Lung (tissue), 12 donors: ENCODE results near the gene PLCL1. TPM values are rescaled to one million over a fixed set of nuclear protein-coding genes. Genes with fewer than 3 reads are reported as not detected.

ENCODE experiments used
- ATAC-seq: fragments of 200-7000 bp; cut with Tn5 transposase; one replicate; pipeline ENCODE4 v1.9.1; 2020; ENCODE audit warnings: moderate number of reproducible peaks; ENCODE audit not compliant: insufficient read depth, low FRiP score
- DNase-seq, 3 donors: peaks; one replicate each; pipeline ENCODE4 v3.0.0-alpha.2; 2013 to 2017
- H3K27ac ChIP-seq, 2 donors: one replicate each; pipeline ENCODE4 v1.5.1; 2013; ENCODE audit warnings: mild to moderate bottlenecking in 2 of 2, moderate library complexity in 2 of 2, control low read depth in 1 of 2, inconsistent platforms in 1 of 2, low read depth in 1 of 2, low read length in 1 of 2
- H3K27me3 ChIP-seq, 3 donors: one replicate each; pipeline ENCODE4 v1.5.1; 2013; ENCODE audit warnings: low read length in 2 of 3; ENCODE audit not compliant: control insufficient read depth in 3 of 3, insufficient read depth in 3 of 3
- H3K36me3 ChIP-seq, 4 donors: one replicate each; pipeline ENCODE4 v1.5.1; 2013; ENCODE audit warnings: low read length in 4 of 4, mild to moderate bottlenecking in 1 of 4, moderate library complexity in 1 of 4; ENCODE audit not compliant: control insufficient read depth in 4 of 4, insufficient read depth in 4 of 4
- H3K4me1 ChIP-seq, 5 donors: one replicate each; pipeline ENCODE4 v1.5.1; 2013; ENCODE audit warnings: low read length in 5 of 5, mild to moderate bottlenecking in 2 of 5, moderate library complexity in 1 of 5; ENCODE audit not compliant: control insufficient read depth in 5 of 5, insufficient read depth in 5 of 5
- H3K4me3 ChIP-seq: one replicate; pipeline ENCODE4 v1.5.1; 2013; ENCODE audit warnings: mild to moderate bottlenecking, control low read depth, moderate library complexity
- H3K9ac ChIP-seq, 2 donors: one replicate each; pipeline ENCODE4 v1.5.1; 2013; ENCODE audit warnings: low read length in 2 of 2, control low read depth in 1 of 2; ENCODE audit not compliant: insufficient read depth in 1 of 2
- H3K9me3 ChIP-seq, 4 donors: one replicate each; pipeline ENCODE4 v1.5.1; 2013; ENCODE audit warnings: low read length in 3 of 4, mild to moderate bottlenecking in 1 of 4, moderate library complexity in 1 of 4; ENCODE audit not compliant: control insufficient read depth in 4 of 4, insufficient read depth in 3 of 4
- CTCF ChIP-seq: IDR thresholded peaks from 2 replicates; pipeline ENCODE4 v1.5.1; 2012; ENCODE audit warnings: mild to moderate bottlenecking; ENCODE audit errors: control extremely low read depth, extremely low read depth
- WGBS, 2 donors: extraction: QIAGEN DNeasy Blood & Tissue Kit; methylation state at CpG; one replicate each; pipeline ENCODE4 v1.1.7; 2013; 5-methylcytosine and 5-hydroxymethylcytosine counted together
- polyA plus RNA-seq, 2 donors: library from polyadenylated mRNA; stranded (reverse); fragments of 200-250 nt; gene quantifications; one replicate each; pipeline ENCODE4 v1.2.1, GENCODE V29; 2013
- total RNA-seq, 2 donors: library from RNA; depleted of rRNA in 1 of 2; stranded (reverse); fragments of >200 nt in 1 of 2; gene quantifications; one replicate each; pipeline ENCODE4 v1.2.1, GENCODE V29; 2014 to 2021
- donor health status: control.
- donor health status: control.
- donor health status: Bipolar disorder and iron deficiency.
- donor health status: healthy.
- donor health status: DM: yes; HTN: yes; CAD: no.

PLCL1 gene
- total and polyA plus RNA-seq, 4 donors, result 1.1 to 13.0 (median 2.9) TPM

- WGBS, 2 donors, result 96 to 97% methylated on average over 1 of the region's 1 CpG
- no peak overlapping the region for H3K9ac ChIP-seq
- no peaks in the 10 kb centered on the region for H3K27me3 ChIP-seq
- DNase-seq (no peak), ATAC-seq (no peak)
- H3K9me3 ChIP-seq, result no peaks in the 10 kb centered on the region
- H3K27ac ChIP-seq, result no peak overlapping the region
- TF ChIP-seq CTCF, result no peak
- H3K4me1 ChIP-seq, result peaks cover 0 to 7% (median 0%) of the 10 kb centered on the region in 5 donors
- H3K36me3 ChIP-seq, result no peaks in the 10 kb centered on the region
- no peak overlapping the region for H3K4me3 ChIP-seq
Observed at GRCh38 chr2:198137733-198138132, 333.3 kb downstream of the PLCL1 start.

- WGBS, 2 donors, result 79 to 82% methylated on average over 2 of the region's 2 CpGs
- Histone ChIP-seq H3K9ac (no peak overlapping the region), H3K4me3 (no peak overlapping the region), H3K4me1 (peaks cover 0 to 11% (median 0%) of the 10 kb centered on the region in 5 donors), H3K9me3 (no peaks in the 10 kb centered on the region), H3K27ac (no peak overlapping the region), H3K36me3 (no peaks in the 10 kb centered on the region), H3K27me3 (no peaks in the 10 kb centered on the region)
- DNase-seq (no peak), ATAC-seq (no peak)
- no peak for TF ChIP-seq CTCF
Observed at GRCh38 chr2:198141726-198142125, 337.3 kb downstream of the PLCL1 start.

- TF ChIP-seq CTCF, result no peak
- Histone ChIP-seq H3K4me1 (peaks cover 0 to 11% (median 0%) of the 10 kb centered on the region in 5 donors), H3K9ac (no peak overlapping the region), H3K27me3 (no peaks in the 10 kb centered on the region), H3K36me3 (no peaks in the 10 kb centered on the region), H3K27ac (no peak overlapping the region), H3K9me3 (no peaks in the 10 kb centered on the region), H3K4me3 (no peak overlapping the region)
- no peak for ATAC-seq
- DNase-seq, result no peak
- WGBS, 2 donors, result 85 to 89% methylated on average over 4 of the region's 4 CpGs
Observed at GRCh38 chr2:198143156-198143555, 338.8 kb downstream of the PLCL1 start.

- 90 to 97% methylated on average over 1 of the region's 1 CpG for WGBS, 2 donors
- Histone ChIP-seq H3K9me3 (no peaks in the 10 kb centered on the region), H3K4me3 (no peak overlapping the region), H3K27me3 (no peaks in the 10 kb centered on the region), H3K36me3 (no peaks in the 10 kb centered on the region), H3K27ac (no peak overlapping the region), H3K9ac (no peak overlapping the region), H3K4me1 (peaks cover 0 to 11% (median 0%) of the 10 kb centered on the region in 5 donors)
- TF ChIP-seq CTCF, result no peak
- DNase-seq (no peak), ATAC-seq (no peak)
Observed at GRCh38 chr2:198143793-198144192, 339.4 kb downstream of the PLCL1 start.
